Kidney (tissue), 14 donors: ENCODE data around the gene CASTOR1. TPM values are rescaled to one million over a fixed set of nuclear protein-coding genes. Genes with fewer than 3 reads are reported as not detected.

Experiments
- DNase-seq, 5 donors: peaks; one replicate each; pipeline ENCODE4 v3.0.0-alpha.2; 2013 to 2020
- FAIRE-seq: peaks from 2 replicates; lab custom pipeline; 2012; peaks lifted over from hg19 to GRCh38; lab: Jason Lieb, UNC
- H3K27ac ChIP-seq, 2 donors: one replicate each; pipeline ENCODE4 v1.7.0; 2013; ENCODE audit warnings: low read depth in 2 of 2, low read length in 2 of 2, inconsistent platforms in 1 of 2
- H3K27me3 ChIP-seq: one replicate; pipeline ENCODE4 v1.7.1; 2013; ENCODE audit warnings: low read length, inconsistent platforms; ENCODE audit not compliant: control insufficient read depth, insufficient read depth
- H3K36me3 ChIP-seq, 3 donors: one replicate each; pipeline versions ENCODE4 v1.7.0 to v1.7.1; 2013; ENCODE audit warnings: low read length in 3 of 3, control low read depth in 1 of 3, inconsistent platforms in 1 of 3; ENCODE audit not compliant: insufficient read depth in 3 of 3, control insufficient read depth in 2 of 3
- H3K4me1 ChIP-seq, 3 donors: one replicate each; pipeline versions ENCODE4 v1.7.0 to v1.7.1; 2013; ENCODE audit warnings: low read length in 3 of 3, inconsistent platforms in 1 of 3, low read depth in 1 of 3; ENCODE audit not compliant: control insufficient read depth in 2 of 3, insufficient read depth in 2 of 3
- H3K4me3 ChIP-seq, 3 donors: one replicate each; pipeline versions ENCODE4 v1.7.0 to v1.8.1; 2013; ENCODE audit warnings: low read length in 3 of 3, control low read depth in 1 of 3, inconsistent platforms in 1 of 3
- H3K9ac ChIP-seq, 3 donors: one replicate each; pipeline versions ENCODE4 v1.7.0 to v1.7.1; 2013; ENCODE audit warnings: low read length in 3 of 3, control low read depth in 1 of 3, inconsistent platforms in 1 of 3
- H3K9me3 ChIP-seq, 3 donors: one replicate each; pipeline versions ENCODE4 v1.7.0 to v1.7.1; 2013; ENCODE audit warnings: low read length in 3 of 3, control low read depth in 1 of 3, inconsistent platforms in 1 of 3; ENCODE audit not compliant: control insufficient read depth in 2 of 3, insufficient read depth in 1 of 3
- CTCF ChIP-seq: IDR thresholded peaks from 3 replicates; pipeline ENCODE4 v1.5.1; 2012; ENCODE audit warnings: mild to moderate bottlenecking, moderate library complexity, borderline replicate concordance; ENCODE audit not compliant: insufficient read depth; ENCODE audit errors: extremely low read depth
- intact Hi-C: fragments of 100-400 bp; cut with DNase I; formaldehyde crosslinking; loops from one replicate; pipeline ENCODE4 v1.11.1; 2022
- polyA plus RNA-seq: library from polyadenylated mRNA; stranded (reverse); fragments of 350-450 nt; fragmentation: Illumina TruSeq; extraction: RNeasy Lipid Tissue Mini Kit (QIAGEN cat#74804); gene quantifications from one replicate; pipeline ENCODE4 v1.2.3, GENCODE V29; 2014; ENCODE audit warnings: low read depth, low replicate concordance; ENCODE audit not compliant: insufficient read depth
- total RNA-seq: library from RNA; stranded (reverse); fragmentation: NEBNext Ultra II Directional; extraction: Animal tissue kit (Norgen Biotek cat#: 25700); gene quantifications from one replicate; pipeline ENCODE4 v1.2.1, GENCODE V29; 2021
- donor health status: control.
- donor health status: control.
- donor health status: control.
- donor health status: control.
- donor health status: control.
- donor health status: DM: yes; HTN: yes; CAD: no.
- donor health status: Normal renal cell carcinoma (clear cell type).

CASTOR1 gene
- total and polyA plus RNA-seq, 2 donors from 2014 or later, result 16.5 to 71.7 TPM

- no peak overlapping the region for H3K4me3 ChIP-seq
- H3K27ac ChIP-seq, result no peak overlapping the region
- FAIRE-seq (no peak), DNase-seq (no peak)
- intact Hi-C loops, result no loop called here
- no peak overlapping the region for H3K9ac ChIP-seq
- H3K27me3 ChIP-seq, result no peaks in the 10 kb centered on the region
- peaks cover 16 to 90% (median 85%) of the 10 kb centered on the region in 3 donors for H3K36me3 ChIP-seq
- TF ChIP-seq CTCF, result no peak
- H3K4me1 ChIP-seq, result no peaks in the 10 kb centered on the region
- no peaks in the 10 kb centered on the region for H3K9me3 ChIP-seq
These were observed 48.1 kb upstream of the CASTOR1 start for GRCh38 chr22:30337461-30337778.

GRCh38 chr22:30336752-30337460 is 47.6 kb upstream of the CASTOR1 start:
- Histone ChIP-seq H3K4me1 (no peaks in the 10 kb centered on the region), H3K27me3 (no peaks in the 10 kb centered on the region), H3K36me3 (peaks cover 13 to 86% (median 80%) of the 10 kb centered on the region in 3 donors), H3K27ac (no peak overlapping the region), H3K9me3 (no peaks in the 10 kb centered on the region), H3K9ac (no peak overlapping the region), H3K4me3 (no peak overlapping the region)
- FAIRE-seq (no peak), DNase-seq (no peak)
- TF ChIP-seq CTCF, result no peak
- intact Hi-C loops, result no loop called here

- TF ChIP-seq CTCF, result no peak
- no peak overlapping the region for H3K27ac ChIP-seq
- H3K9me3 ChIP-seq, result no peaks in the 10 kb centered on the region
- no peaks in the 10 kb centered on the region for H3K4me1 ChIP-seq
- H3K27me3 ChIP-seq, result no peaks in the 10 kb centered on the region
- no peak overlapping the region for H3K4me3 ChIP-seq
- no peak overlapping the region for H3K9ac ChIP-seq
- FAIRE-seq (no peak), DNase-seq (no peak)
- intact Hi-C loops, result no loop called here
- peaks cover 12 to 77% (median 68%) of the 10 kb centered on the region in 3 donors for H3K36me3 ChIP-seq
These were observed 45.9 kb upstream of the CASTOR1 start for GRCh38 chr22:30335236-30335635.
